ENCODE measurements around the gene ACOXL. TPM values are rescaled to one million over a fixed set of nuclear protein-coding genes. Genes with fewer than 3 reads are reported as not detected.
A peak's percentile ranks its signal among the peaks of the same experiment; 100 is the strongest.

ACOXL gene
- total and polyA plus RNA-seq, 10 of the 15 experiments (the other 5 are each of a cell fraction or from before 2014, with no cell fraction given): 0.05 to 1.3 (median 0.71) TPM

GRCh38 chr2:110864176-110864575 is 131.8 kb downstream of the ACOXL start:
- in situ Hi-C loops (cut with MboI): loop anchor here (25.0 kb wide), 1 partner anchor 348 kb away; no protein-coding TSS in a partner anchor
- H3K4me1 ChIP-seq (ENCODE audit: control insufficient read depth, insufficient read depth, low read length): peaks cover 28% of the 10 kb centered on the region
- DNase-seq (ENCODE audit: low read depth, low spot score) (no peak), ATAC-seq (no peak), FAIRE-seq (no peak)
- no peaks in the 10 kb centered on the region for H4K20me1 ChIP-seq (ENCODE audit: control insufficient read depth, insufficient read depth)
- no peaks in the 10 kb centered on the region for H3K79me2 ChIP-seq (ENCODE audit: control insufficient read depth, insufficient read depth, low read length)
- CTCF ChIA-PET: interaction anchor here (2.8 kb wide), 1 partner anchor 52 kb away, joined by 9 read pairs; no protein-coding TSS in a partner anchor
- H3K4me2 ChIP-seq (ENCODE audit: control insufficient read depth, insufficient read depth): no peak overlapping the region
- SMC1A ChIA-PET (ENCODE audit: uncharacterized antibody, unreplicated experiment): no interaction called here
- H3K4me3 ChIP-seq: no peak overlapping the region
- H2AFZ ChIP-seq (ENCODE audit: control insufficient read depth, low read depth, low read length): no peak overlapping the region
- BruUV-seq (replicated peaks): no TSS peak
- RAD21 ChIA-PET (ENCODE audit: unreplicated experiment): no interaction called here
- WGBS (ENCODE audit: insufficient coverage, insufficient replicate concordance, low lambda C conversion rate, missing lambda C conversion rate): 68% methylated on average over 3 of the region's 3 CpGs
- peaks cover 0 to 1% of the 10 kb centered on the region in 2 experiments; a peak in 2 of 4 replicates for H3K27me3 ChIP-seq (replicated peaks in 1 of 2; ENCODE audit: control insufficient read depth in 2 of 2, insufficient read depth in 2 of 2, low read length in 1 of 2)
- no peak overlapping the region for H3K27ac ChIP-seq (ENCODE audit: control insufficient read depth, insufficient read depth)
- intact Hi-C loops (cut with micrococcal nuclease; ENCODE audit: unreplicated experiment): no loop called here
- H3K9me3 ChIP-seq (replicated peaks; ENCODE audit: control insufficient read depth, insufficient read depth, low read length): no peaks in the 10 kb centered on the region; the same call in 2 of the 3 replicates
- TF ChIP-seq FOXK2 (IDR thresholded peaks at IDR 0.05) (no peak), HDAC2 (IDR thresholded peaks at IDR 0.05) (no peak), JUNB (IDR thresholded peaks at IDR 0.05) (no peak)
- no peaks in the 10 kb centered on the region for H3K36me3 ChIP-seq (ENCODE audit: control insufficient read depth in 2 of 2, insufficient read depth in 2 of 2, low read length in 1 of 2)
- no peak overlapping the region for H3K9ac ChIP-seq (ENCODE audit: control insufficient read depth, insufficient read depth, low read length)
- POLR2A ChIA-PET: no interaction called here

- Histone ChIP-seq H3K27me3 (replicated peaks in 1 of 2; ENCODE audit: control insufficient read depth in 2 of 2, insufficient read depth in 2 of 2, low read length in 1 of 2) (peaks cover 0 to 1% of the 10 kb centered on the region in 2 experiments; a peak in 2 of 4 replicates), H3K9me3 (replicated peaks; ENCODE audit: control insufficient read depth, insufficient read depth, low read length) (no peaks in the 10 kb centered on the region; the same call in 2 of the 3 replicates), H3K4me3 (no peak overlapping the region), H4K20me1 (ENCODE audit: control insufficient read depth, insufficient read depth) (no peaks in the 10 kb centered on the region), H3K36me3 (ENCODE audit: control insufficient read depth in 2 of 2, insufficient read depth in 2 of 2, low read length in 1 of 2) (no peaks in the 10 kb centered on the region), H3K4me1 (ENCODE audit: control insufficient read depth, insufficient read depth, low read length) (peaks cover 28% of the 10 kb centered on the region), H3K9ac (ENCODE audit: control insufficient read depth, insufficient read depth, low read length) (no peak overlapping the region), H3K27ac (ENCODE audit: control insufficient read depth, insufficient read depth) (no peak overlapping the region), H2AFZ (ENCODE audit: control insufficient read depth, low read depth, low read length) (no peak overlapping the region), H3K4me2 (ENCODE audit: control insufficient read depth, insufficient read depth) (peak overlapping the region; percentile 56), H3K79me2 (ENCODE audit: control insufficient read depth, insufficient read depth, low read length) (no peaks in the 10 kb centered on the region)
- ChIA-PET CTCF (interaction anchor here (2.8 kb wide), 1 partner anchor 53 kb away, joined by 9 read pairs; no protein-coding TSS in a partner anchor), POLR2A (no interaction called here), RAD21 (ENCODE audit: unreplicated experiment) (interaction anchor here (1.3 kb wide), 1 partner anchor 11 kb away, joined by 3 read pairs; no protein-coding TSS in a partner anchor), SMC1A (ENCODE audit: uncharacterized antibody, unreplicated experiment) (interaction anchor here (1.7 kb wide), 1 partner anchor 9 kb away, joined by 6 read pairs; no protein-coding TSS in a partner anchor)
- in situ Hi-C loops (cut with MboI) (loop anchor here (25.0 kb wide), 1 partner anchor 348 kb away; no protein-coding TSS in a partner anchor), intact Hi-C loops (cut with micrococcal nuclease; ENCODE audit: unreplicated experiment) (no loop called here)
- DNase-seq (ENCODE audit: low read depth, low spot score) (no peak), ATAC-seq (no peak), FAIRE-seq (no peak)
- no TSS peak for BruUV-seq (replicated peaks)
- TF ChIP-seq SIX5 (IDR thresholded peaks at IDR 0.05; ENCODE audit: low read depth, low read length, severe bottlenecking) (no peak), LARP7 (IDR thresholded peaks at IDR 0.05) (no peak), ESRRA (IDR thresholded peaks at IDR 0.05; ENCODE audit: low read length) (no peak), SP1 (IDR thresholded peaks at IDR 0.05; ENCODE audit: low read depth, low read length) (no peak), STAT1 (conservative IDR thresholded peaks at IDR 0.05) (no peak), JUNB (IDR thresholded peaks at IDR 0.05) (no peak), CBFB (IDR thresholded peaks at IDR 0.05; ENCODE audit: low read depth) (no peak), ZBTB40 (IDR thresholded peaks at IDR 0.05; ENCODE audit: borderline replicate concordance) (no peak), ZNF274 (IDR thresholded peaks at IDR 0.05; ENCODE audit: insufficient read depth, insufficient read length) (no peak), PBX3 (IDR thresholded peaks at IDR 0.05; ENCODE audit: insufficient replicate concordance, low read depth, low read length) (no peak), BACH1 (IDR thresholded peaks at IDR 0.05; ENCODE audit: borderline replicate concordance) (no peak), TBL1XR1 (IDR thresholded peaks at IDR 0.05; ENCODE audit: low read depth, low read length) (no peak)
- 35% methylated on average over 5 of the region's 5 CpGs for WGBS (ENCODE audit: insufficient coverage, insufficient replicate concordance, low lambda C conversion rate, missing lambda C conversion rate)
These were observed 132.4 kb downstream of the ACOXL start for GRCh38 chr2:110864731-110865130.

Data from GM12878 (cell line).